HG02623 (cell line): ENCODE measurements around the gene MYOM3.
"Not testable (repeated sequence)": the region's sequence is repeated elsewhere in the genome, so short reads cannot be mapped to it uniquely, and the experiment has no call there.

Experiments
- ATAC-seq: cut with Tn5 transposase; IDR thresholded peaks from one replicate; pipeline ENCODE4 v1.9.1; 2021; ENCODE audit warnings: moderate library complexity; ENCODE audit not compliant: unreplicated experiment

The MYOM3 gene

DNA sequence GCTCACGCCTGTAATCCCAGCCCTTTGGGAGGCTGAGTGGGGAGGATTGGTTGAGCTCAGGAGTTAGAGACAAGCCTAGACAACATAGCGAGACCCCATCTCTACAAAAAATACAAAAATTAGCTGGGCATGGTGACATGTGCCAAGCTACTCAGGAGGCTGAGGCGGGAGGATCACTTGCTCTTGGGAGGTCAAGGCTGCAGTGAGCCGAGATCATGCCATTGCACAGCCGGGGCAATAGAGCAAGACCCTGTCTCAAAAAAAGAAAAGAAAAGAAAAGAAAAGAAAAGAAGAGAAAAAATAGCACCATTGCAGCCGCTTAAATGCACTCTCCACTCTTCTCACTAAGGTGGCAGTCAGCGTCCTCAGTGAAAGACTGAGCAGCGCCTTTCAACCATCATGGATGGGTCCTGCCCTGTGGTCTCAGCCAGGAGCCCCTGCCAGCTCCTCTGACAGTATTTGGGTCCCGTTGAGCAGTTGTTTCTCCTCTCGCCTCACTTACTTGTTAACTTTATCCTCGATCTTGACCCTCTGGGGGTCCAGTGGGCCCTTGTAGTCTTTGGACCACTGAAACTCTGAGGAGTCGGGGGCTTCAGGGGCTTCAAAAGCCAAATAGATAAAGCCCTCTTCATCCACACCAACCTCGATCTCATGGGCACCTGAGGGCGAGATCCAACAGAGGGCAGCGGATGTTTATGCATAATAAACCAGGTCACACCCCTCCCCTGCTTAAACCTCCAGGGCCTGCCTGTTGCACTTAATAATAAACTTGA, 36.9 kb downstream of the MYOM3 start:
- ATAC-seq, result no peak

DNA sequence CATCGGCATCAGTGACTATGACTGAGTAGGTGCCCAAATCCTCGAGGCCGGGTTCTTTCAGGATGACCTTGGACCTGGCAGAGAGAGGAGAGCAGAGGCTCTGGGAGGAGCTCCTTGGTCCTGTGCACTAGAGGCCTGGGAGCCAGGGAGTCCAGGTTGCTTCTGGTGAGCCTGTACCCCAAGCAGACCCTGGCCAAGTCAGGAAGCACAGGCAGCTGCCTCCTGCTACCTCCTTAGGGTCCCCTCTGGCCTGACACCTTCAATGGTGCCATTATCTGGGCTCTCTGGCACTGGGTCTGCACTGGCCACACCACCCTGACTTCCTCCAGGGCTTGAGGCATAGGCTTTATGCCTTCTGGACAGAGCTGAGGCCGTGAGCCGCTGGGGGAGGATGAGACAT, 37.7 kb downstream of the MYOM3 start:
- no peak for ATAC-seq

DNA sequence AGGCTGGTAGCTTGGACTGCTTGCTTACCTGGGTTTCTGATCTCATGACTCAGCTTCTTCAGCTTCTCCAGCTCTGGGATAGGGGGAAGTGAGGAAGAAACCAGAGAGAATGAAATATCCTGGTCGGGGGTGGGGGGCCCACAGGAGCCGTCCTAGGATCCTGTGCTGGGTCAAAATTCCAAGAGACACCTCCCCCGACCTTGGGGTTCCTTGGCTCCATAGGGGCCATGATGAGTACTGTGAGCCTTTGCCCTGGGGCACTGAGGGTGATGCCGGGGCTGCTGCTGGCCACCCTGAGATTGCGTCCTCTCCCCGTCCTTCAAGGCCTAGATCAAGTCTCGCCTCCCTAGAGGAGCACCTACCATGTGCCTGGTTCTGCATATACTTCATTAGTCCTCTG, 40.0 kb downstream of the MYOM3 start:
- ATAC-seq, result no peak

- ATAC-seq, result no peak
These were observed 41.0 kb downstream of the MYOM3 start for GRCh38 chr1:24070821-24071393.

- no peak for ATAC-seq
These were observed 42.1 kb downstream of the MYOM3 start for GRCh38 chr1:24069817-24070216.

GRCh38 chr1:24067978-24068377, 44.0 kb downstream of the MYOM3 start:
- no peak for ATAC-seq

- ATAC-seq, result no peak
These were observed 46.6 kb downstream of the MYOM3 start for GRCh38 chr1:24065304-24065703.

DNA sequence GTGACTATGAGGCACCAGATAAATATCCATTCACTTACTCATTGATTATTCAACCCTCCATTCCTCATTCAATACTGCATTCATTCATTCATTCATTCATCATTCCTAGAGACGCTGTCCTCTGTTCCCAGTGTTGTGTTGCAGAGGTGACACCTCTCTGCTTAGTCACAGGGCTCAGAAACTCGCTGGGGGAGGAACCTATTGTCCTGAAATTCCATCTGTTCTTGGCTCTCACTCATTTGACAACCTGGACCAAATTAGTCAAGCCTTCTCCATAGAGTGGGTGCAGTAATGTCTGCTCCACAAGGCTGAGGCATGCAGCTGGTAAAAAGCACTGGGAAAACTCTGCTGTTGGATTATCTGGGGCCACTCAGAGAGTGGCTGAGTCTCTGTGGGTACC, 49.7 kb downstream of the MYOM3 start:
- ATAC-seq, result no peak

GRCh38 chr1:24060482-24060881, 51.5 kb downstream of the MYOM3 start:
- no peak for ATAC-seq

DNA sequence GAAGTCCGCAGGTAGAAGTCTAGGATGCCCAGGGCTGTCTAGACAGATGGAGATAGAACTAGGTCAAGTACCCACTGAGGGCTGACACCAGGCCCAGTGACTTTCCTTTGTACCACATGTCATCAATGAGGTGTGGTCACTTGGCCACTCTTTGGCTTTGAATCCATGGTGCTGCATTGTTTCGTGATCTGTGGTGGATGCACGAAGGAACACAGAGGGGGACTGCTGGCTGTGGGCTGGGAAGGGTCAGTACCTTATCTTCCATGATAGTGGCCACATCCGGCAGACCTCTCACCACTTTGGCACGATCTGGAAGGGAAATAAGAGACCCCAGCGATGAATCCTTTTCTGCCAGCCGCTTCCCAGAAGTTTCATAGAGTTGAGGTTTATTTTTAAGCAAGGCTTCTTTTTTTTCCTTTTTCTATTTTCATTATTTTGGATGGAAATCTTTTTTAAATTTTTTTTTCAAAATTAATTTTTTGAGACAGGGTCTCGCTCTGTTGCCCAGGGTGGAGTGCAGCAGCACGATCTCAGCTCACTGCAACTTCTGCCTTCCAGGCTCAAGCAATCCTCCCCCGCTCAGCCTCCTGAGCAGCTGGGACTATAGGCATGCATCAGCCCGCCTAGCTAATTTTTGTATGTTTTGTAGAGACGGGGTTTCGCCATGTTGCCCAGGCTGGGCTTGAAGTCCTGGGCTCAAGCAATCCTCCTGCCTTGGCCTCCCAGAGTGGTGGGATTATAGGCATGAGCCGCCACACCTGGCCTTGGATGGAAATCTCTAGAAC, 53.1 kb downstream of the MYOM3 start:
- ATAC-seq, result no peak

GRCh38 chr1:24057171-24057570, 54.8 kb downstream of the MYOM3 start:
- no peak for ATAC-seq

GRCh38 chr1:24055681-24056080, 56.3 kb downstream of the MYOM3 start:
- no peak for ATAC-seq

DNA sequence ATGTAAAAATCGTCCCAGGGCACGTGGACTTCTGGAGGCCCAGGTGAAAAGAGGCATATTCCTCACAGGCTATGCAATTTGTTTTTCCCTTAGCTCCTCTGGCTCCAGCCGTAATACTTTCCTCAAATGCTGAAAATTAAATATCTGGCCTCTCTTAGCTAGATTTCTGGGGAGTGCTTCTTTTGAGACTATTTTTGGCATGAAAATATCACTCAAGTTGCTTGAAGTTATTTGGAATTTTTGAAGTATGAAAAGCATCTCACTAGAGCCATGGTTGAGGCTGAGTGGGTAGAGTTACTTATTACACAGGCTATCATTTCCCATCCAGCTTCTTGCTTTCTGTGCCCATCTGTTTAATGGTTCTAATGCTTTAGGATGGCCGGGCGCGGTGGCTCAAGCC, 59.7 kb downstream of the MYOM3 start:
- no peak for ATAC-seq

GRCh38 chr1:24051206-24051945, 60.6 kb downstream of the MYOM3 start:
- ATAC-seq, result no peak

DNA sequence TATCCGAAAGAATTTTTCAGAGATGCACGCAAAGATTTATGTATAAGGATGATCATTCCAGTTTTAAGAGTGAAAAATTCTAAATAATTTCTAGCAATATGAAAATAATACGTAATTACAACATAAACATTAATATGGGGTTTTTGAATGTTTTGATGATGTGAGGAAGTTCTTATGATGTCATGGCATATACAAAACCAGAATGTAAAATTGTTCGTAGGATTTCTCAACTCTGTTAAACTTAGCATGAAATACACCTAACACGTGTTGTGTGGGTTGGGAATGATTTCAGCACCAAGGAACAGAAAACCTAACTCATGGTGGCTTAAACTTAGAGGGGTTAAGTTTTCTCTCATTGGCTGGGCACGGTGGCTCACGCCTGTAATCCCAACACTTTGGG, 62.2 kb downstream of the MYOM3 start:
- ATAC-seq, result no peak

DNA sequence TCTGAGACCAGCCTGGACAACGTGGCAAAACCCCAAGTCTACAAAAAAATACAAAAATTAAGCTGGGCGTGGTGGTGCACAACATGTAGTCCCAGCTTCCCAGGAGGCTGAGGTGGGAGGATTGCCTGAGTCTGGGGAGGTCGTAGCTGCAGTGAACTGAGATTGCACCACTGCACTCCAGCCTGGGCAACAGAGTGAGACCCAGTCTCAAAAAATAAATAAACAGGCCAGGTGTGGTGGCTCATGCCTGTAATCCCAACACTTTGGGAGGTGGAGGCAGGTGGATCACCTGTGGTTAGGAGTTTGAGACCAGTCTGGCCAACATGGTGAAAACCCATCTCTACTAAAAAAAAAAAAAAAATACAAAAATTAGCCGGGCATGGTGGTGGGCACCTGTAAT, 63.0 kb downstream of the MYOM3 start:
- not testable (repeated sequence) for ATAC-seq

- no peak for ATAC-seq
These were observed 63.6 kb downstream of the MYOM3 start for GRCh38 chr1:24048205-24048869.

- no peak for ATAC-seq
These were observed 64.8 kb downstream of the MYOM3 start for GRCh38 chr1:24047110-24047477.

- ATAC-seq, result no peak
These were observed 66.2 kb downstream of the MYOM3 start for GRCh38 chr1:24045771-24046170.

- ATAC-seq, result not testable (repeated sequence)
These were observed 67.3 kb downstream of the MYOM3 start for GRCh38 chr1:24044672-24045071.
